ENCODE measurements around the gene SFXN3.

GRCh38 chr10:100986623-100986951 lies 44.4 kb upstream of the SFXN3 start:
- TF ChIP-seq CTCF (IDR thresholded peaks at IDR 0.05), result no peak
- TF ChIP-seq POLR2A (IDR thresholded peaks at IDR 0.05), result no peak
